ACHN (cell line): Measurements from ENCODE around the gene KCTD19.

Experiments
- DNase-seq: peaks from one replicate; pipeline ENCODE4 v3.0.0-alpha.2; 2015
- in situ Hi-C: cut with HindIII; loops from 2 replicates; pipeline ENCODE4 v1.10.0; 2017; ENCODE audit warnings: low sequenced_read_pairs, low pct_ligation_motif_present, low pct_unique_long_range_greater_than_20kb

KCTD19 gene

GRCh38 chr16:67287960-67288359, 38.6 kb downstream of the KCTD19 start:
- in situ Hi-C loops = no loop called here

DNA sequence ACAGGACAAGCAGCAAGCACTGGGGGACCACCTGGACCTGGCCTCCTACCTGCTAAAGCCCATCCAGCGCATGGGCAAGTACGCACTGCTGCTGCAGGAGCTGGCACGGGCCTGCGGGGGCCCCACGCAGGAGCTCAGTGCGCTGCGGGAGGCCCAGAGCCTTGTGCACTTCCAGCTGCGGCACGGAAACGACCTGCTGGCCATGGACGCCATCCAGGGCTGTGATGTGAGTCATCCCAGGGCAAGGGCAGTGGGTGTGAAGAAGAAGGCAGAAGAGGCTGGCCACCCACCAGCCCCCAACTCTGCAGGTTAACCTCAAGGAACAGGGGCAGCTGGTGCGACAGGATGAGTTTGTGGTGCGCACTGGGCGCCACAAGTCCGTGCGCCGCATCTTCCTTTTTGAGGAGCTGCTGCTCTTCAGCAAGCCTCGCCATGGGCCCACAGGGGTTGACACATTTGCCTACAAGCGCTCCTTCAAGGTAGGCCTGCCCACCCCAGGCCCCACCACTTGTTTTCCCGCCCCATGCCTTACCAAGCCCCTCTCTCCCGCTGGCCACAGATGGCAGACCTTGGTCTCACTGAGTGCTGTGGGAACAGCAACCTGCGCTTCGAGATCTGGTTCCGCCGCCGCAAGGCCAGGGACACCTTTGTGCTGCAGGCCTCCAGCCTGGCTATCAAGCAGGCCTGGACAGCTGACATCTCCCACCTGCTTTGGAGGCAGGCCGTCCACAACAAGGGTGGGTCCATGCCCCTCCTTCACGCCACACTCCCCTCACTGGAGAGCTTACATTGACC, 39.9 kb downstream of the KCTD19 start:
- no peak for DNase-seq
- in situ Hi-C loops = no loop called here

More at GRCh38 chr16:67287960-67288359, 38.6 kb downstream of the KCTD19 start:
- DNase-seq = no peak

GRCh38 chr16:67284699-67285646, 41.6 kb downstream of the KCTD19 start:
- DNase-seq = peak; percentile 28
- in situ Hi-C loops = no loop called here

DNA sequence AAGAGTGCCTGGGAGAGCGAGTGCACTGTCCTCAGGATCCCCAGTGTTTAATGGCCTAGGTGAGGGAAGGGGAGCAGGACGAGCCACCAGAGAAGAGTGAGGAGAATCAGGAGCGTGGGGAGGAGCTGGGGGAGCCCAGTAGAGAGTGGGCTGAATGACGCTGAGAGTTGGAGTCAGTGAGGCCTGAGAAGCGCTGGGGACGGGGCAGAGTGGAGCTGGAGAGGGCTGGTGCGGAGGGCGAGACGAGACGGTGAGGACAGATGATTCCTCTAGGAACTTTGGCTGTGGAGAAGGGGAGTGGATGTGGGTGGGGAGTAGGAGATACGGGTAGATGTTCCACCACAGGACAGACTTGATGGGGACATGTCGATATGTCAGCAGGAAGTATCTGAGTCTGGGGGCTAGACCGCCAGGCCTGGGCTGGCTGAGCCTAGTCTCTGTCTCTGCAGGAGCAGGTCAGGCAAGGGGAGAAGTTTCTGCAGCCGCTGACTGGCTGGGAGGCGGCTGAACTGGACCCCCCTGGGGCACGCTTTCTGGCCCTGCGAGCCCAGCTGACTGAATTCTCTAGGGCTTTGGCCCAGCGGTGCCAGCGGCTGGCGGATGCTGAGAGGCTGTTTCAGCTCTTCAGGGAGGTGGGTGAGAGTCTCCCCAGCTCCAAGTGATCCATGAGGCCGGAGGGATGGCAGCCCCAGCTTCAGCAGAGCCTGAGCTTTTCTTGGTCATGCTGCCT, 42.5 kb downstream of the KCTD19 start:
- in situ Hi-C loops = no loop called here

DNA sequence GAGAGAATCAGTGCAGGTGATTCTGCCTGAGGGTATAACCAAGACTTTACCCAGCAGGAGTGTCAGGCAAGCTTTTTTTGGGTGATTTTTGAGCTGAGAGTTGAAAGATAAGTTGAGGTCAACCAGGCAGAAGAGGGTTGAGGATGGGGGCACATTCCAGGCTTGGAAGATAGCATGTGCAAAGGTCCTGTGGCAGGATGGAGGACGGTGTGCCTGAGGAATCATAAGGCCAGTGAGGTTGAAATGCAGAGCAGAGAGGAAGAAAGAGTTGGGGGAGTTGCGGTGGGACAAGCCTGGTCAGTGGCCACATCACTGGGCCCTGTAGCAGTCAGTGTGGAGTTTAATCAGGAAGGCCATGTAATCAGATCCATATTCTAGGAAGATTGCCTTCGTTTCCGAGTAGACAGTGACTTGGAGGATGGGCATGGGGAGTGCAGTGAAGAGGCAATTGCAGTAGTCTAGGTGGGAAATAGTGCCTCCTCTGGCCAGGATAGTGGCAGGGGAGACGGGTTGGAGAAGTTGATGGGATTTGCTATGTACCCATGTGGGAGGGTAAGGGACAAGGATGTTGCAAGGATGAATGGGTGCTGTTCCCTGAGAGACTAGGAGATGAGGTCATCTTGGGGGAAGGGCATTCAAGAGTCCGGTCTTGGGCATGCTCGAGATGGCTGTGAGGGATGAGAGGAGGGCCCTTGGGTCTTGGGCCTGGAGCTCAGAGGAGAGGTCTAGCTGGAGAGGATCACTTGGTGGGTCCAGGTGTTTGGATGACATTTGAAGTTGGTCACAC, 43.3 kb downstream of the KCTD19 start:
- in situ Hi-C loops = no loop called here
- DNase-seq = no peak

More for the DNA sequence above, 42.5 kb downstream of the KCTD19 start:
- DNase-seq = no peak

DNA sequence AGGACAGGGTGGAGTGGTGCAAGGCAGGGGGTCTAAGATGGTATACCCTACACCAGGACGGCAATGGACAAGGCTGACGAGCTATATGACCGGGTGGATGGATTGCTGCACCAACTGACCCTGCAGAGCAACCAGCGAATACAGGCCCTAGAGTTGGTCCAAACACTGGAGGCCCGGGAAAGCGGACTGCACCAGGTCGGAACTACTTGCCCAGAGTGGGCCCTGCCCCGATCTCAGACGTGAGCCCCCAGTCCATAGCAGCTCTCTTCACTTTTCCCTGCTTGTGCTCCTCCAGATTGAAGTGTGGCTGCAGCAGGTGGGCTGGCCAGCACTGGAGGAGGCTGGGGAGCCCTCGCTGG, 44.1 kb downstream of the KCTD19 start:
- no peak for DNase-seq
- in situ Hi-C loops = no loop called here

- in situ Hi-C loops = no loop called here
- DNase-seq = no peak
Measured at GRCh38 chr16:67281536-67282446, 44.8 kb downstream of the KCTD19 start.

DNA sequence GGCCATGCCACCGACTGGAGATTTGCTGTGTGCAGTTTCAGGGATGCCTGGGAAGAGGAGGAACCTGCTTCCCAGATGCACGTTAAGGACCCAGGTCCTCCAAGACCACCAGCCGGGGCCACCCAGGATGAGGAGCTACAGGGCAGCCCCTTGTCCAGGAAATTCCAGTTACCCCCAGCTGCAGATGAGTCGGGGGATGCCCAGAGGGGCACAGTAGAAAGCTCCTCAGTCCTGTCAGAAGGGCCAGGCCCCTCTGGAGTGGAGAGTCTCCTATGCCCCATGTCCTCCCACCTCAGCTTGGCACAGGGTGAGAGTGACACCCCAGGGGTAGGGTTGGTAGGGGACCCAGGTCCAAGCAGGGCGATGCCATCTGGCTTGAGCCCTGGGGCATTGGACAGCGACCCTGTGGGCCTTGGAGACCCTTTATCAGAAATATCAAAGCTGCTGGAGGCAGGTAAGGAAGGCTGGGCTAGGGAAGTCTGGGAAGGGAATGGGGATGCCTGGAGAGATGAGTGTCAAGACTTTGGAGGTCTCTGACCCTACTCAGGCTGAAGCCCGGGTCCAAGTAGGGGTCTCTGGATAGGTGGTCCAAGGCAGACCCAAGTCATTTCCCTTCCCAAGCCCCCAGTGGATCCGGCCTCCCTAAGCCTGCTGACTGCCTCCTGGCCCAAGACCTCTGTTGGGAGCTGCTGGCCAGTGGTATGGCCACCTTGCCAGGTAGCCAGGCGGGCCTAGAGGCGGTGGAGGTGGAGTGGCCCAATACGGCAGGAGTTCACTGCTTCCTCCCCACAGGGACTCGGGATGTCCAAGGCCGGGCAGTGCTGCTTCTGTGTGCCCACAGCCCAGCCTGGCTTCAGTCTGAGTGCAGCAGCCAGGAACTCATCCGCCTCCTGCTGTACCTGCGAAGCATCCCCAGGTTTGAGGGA, 46.2 kb downstream of the KCTD19 start:
- in situ Hi-C loops = no loop called here

GRCh38 chr16:67279296-67280089, 47.0 kb downstream of the KCTD19 start, which contains the start of gene PLEKHG4:
Gene PLEKHG4, plus strand, starts transcription at chr16:67279532. Its CDS starts 513 bp downstream, at chr16:67280045.
- peak; percentile 90 for DNase-seq
- in situ Hi-C loops = no loop called here

More for the DNA sequence above, 46.2 kb downstream of the KCTD19 start:
- no peak for DNase-seq

DNA sequence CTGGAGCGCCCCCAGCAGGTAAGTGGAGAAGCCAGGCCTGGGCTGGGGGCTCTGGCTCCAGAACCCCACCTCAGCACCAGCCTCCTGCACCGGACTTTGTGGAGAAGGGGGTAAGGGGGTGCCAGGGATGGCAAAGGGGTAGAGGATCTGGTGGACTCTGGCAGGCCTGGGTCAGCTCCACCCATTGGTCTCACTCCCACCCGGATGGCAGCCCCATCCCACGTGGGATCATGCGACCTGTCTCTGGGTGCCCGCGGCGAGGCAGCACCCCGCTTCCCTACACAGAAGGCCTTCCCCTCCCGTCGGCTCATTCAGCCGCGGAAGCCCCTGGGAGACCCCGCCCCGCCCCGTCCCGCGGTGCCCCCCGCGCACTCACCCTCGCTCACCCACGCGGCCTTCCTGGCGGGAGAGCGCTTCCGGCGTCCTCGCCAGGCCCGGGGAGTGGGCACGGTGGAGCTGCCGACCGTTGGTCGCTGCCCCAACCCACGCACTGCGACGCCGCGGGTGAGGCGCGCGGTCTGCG, 47.7 kb downstream of the KCTD19 start:
- in situ Hi-C loops = no loop called here

DNA sequence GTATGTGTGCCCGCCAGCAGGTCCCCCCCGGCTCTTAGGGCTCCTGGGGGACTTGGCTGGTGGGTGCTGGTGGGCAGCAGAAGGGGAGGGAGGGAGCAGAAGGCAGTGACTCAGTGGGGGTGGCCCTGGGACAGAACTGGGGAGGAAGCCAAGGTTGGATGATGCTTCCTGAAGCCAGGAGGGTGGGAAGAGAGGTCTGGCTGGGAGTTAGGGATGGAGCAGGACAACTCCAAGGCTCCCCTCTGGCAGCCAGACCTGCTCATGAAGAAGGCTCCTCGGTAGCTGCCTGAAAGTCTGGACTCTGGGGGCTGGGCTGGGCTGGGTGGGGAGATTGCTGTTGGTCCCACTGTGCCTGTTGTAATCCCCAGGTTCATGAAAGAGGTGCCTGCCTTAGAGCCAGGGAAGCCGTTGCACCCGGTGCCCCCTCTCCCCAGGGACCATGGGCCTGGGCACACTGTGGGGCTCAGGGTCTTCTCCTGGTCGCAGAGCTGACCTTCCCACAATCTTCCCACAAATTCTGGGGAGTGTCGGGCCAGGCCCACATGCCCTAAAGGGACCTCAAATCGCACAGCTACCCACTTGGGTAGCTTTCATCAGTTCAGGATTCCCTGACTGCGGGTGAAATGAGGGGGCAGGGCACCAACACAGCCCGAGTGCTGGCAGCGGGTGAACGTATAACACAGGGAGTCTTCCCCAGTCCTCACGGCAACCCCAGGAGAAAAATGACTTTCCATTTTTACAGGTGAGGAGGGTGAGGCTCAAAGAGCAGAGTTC, 48.4 kb downstream of the KCTD19 start:
- peak; percentile 80 for DNase-seq
- in situ Hi-C loops = no loop called here

More for the DNA sequence above, 47.7 kb downstream of the KCTD19 start:
- DNase-seq = peak; percentile 61

- in situ Hi-C loops = no loop called here
- DNase-seq = peak; percentile 100
Measured at GRCh38 chr16:67277294-67277998, 49.1 kb downstream of the KCTD19 start.

DNA sequence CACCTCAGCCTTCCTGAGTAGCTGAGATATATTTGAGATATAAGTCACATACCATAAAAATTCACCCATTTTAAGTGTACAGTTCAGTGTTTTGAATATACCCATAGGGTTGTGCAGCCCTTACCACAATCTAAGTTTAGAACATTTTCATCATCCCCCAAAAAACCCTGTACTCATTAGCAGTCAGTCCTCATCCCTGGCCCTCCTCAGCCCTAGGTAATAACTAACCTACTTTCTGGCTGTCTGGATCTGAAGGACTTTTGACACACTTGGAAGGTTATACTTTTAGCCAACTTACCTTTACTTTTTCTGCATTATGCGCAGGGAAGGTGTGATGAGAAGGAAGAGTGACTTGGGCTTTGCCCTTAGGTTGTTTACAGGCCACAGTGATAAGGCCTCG, 51.2 kb downstream of the KCTD19 start:
- DNase-seq = no peak
- in situ Hi-C loops = no loop called here

- DNase-seq = no peak
- in situ Hi-C loops = no loop called here
Measured at GRCh38 chr16:67271446-67271845, 55.1 kb downstream of the KCTD19 start.
